Measurements from ENCODE around the gene TCEA2. TPM values are rescaled to one million over a fixed set of nuclear protein-coding genes. Genes with fewer than 3 reads are reported as not detected.

The TCEA2 gene
- total RNA-seq, 6 experiments from 2014 or later, result 14.8 to 45.6 (median 28.6) TPM

DNA sequence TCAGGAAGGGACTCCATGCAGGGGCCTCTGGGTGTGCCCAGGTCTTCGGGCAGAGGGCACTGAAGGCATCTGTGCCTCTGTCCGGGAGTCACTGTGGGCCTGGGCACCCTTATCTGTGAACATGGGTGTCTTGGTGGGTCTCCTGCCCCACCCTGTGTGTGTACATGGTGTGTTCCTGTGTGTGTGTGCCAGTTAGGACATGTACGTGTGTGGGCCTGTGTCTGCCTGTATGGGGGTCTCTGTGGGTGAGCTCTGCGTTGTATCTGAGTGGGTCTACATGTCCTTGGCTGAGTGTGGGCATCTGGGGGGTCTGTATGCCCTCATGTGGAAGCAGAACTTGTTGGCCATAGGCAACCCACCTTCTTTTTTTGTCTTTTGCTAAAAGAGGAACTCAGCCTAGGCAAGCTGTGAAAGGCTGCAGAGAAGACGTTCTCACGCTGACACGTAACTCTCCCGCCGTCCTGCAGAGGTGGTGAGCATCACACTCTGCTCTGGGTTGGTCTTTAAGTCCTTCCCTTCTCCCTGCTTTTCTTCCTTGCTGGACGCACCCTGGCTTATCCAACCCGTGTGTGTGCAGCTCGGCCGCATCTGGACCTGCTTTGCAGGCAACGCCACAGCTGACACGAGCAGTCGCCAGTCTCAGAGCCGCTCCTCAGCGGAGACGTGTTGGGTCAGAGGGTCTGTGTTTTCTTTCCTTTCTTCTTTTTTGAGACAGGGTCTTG, 44.9 kb downstream of the TCEA2 start:
- Histone ChIP-seq H3K4me1 (no peaks in the 10 kb centered on the region), H3K4me3 (no peak overlapping the region), H3K27ac (no peak overlapping the region), H3K9me3 (no peaks in the 10 kb centered on the region), H3K27me3 (no peaks in the 10 kb centered on the region), H3K36me3 (no peaks in the 10 kb centered on the region)
- no peak for TF ChIP-seq POLR2A (IDR thresholded peaks at IDR 0.05)
- TF ChIP-seq, protein P1, sequence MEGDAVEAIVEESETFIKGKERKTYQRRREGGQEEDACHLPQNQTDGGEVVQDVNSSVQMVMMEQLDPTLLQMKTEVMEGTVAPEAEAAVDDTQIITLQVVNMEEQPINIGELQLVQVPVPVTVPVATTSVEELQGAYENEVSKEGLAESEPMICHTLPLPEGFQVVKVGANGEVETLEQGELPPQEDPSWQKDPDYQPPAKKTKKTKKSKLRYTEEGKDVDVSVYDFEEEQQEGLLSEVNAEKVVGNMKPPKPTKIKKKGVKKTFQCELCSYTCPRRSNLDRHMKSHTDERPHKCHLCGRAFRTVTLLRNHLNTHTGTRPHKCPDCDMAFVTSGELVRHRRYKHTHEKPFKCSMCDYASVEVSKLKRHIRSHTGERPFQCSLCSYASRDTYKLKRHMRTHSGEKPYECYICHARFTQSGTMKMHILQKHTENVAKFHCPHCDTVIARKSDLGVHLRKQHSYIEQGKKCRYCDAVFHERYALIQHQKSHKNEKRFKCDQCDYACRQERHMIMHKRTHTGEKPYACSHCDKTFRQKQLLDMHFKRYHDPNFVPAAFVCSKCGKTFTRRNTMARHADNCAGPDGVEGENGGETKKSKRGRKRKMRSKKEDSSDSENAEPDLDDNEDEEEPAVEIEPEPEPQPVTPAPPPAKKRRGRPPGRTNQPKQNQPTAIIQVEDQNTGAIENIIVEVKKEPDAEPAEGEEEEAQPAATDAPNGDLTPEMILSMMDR (IDR thresholded peaks at IDR 0.05), result no peak
- ATAC-seq (no peak), DNase-seq (peak in 1 of 3 donors; percentile 23)
- intact Hi-C loops (cut with DNase I), result no loop called here
- 50% methylated on average over 16 of the region's 19 CpGs for WGBS (ENCODE audit: insufficient coverage, low coverage, low lambda C conversion rate, missing lambda C conversion rate)

DNA sequence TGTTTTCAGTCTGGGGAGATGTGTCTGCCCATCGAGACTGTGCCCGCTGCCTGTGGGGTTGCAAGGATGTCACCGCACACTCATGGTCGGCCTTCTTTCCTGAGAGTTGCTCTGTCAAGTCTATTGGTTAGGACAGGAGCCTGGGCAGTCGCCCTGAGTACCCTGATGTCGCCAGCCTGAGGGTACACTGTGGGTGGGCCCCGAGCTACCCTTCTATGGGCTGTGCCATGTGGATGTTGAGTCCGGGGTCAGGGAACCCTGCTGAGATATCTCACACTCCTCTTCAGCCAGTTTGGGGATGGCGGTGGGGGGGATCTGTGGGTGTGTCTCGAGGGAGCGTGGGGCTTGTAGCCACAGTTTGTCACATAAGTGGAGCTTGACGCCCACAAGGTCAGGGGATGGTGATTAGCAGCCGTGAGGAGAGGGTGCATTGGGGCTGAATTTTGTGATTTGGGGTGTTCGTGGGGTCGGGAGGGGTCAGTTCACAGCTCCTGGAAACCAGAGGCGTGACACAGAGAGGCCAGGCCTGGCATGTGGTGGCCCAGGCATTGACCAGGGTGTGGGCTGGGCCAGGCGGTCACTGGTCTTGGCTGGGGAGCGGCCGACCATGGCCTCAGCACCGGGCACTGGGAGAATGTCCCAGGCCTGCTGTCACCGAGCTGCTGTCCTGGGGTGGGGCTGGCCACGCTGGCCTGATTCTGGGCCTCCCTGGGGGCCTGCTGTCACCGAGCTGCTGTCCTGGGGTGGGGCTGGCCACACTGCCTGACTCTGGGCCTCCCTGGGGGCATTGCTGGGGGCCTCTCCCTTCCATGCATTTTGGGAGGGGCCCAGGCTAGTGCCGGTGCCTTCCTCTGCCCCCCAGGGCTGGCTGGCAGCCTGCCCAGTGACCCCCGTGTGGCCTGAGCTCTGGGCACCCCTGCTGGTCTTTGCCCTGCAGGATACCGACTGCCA, 46.0 kb downstream of the TCEA2 start:
- no peak for ATAC-seq
- H3K9me3 ChIP-seq, result no peaks in the 10 kb centered on the region

DNA sequence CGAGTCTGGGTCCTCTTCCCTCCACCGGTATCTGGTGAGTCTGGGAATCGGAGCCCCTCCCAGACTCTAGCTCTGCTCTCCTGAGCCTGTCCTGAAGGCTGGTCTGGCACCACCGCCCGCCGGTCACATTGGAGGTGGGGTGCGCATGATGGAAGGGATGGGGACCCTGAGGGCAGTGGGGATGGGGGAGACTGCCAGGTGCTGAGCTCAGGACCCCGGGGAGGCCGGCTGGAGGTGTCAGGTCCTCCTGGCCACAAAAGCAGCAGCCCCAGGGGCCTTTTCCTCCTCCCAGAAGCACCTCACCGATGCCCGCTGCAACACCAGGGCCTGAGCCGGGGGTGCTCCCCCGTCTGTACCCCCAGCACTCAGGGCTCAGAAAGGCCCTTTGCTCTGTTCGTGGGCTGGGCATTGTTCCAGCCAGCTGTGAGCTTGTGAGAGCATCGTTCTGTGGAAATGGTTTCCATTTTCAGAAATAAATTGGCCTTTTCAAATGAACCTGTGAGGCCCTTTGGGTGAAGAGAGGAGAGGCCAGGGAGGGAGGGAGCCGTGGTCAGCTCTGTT, 46.9 kb downstream of the TCEA2 start:
- Histone ChIP-seq H3K4me1 (no peaks in the 10 kb centered on the region), H3K36me3 (no peaks in the 10 kb centered on the region), H3K27me3 (no peaks in the 10 kb centered on the region), H3K9me3 (no peaks in the 10 kb centered on the region), H3K27ac (no peak overlapping the region), H3K4me3 (no peak overlapping the region)
- intact Hi-C loops (cut with DNase I), result no loop called here
- no peak for TF ChIP-seq POLR2A (IDR thresholded peaks at IDR 0.05)
- TF ChIP-seq, protein P1 (IDR thresholded peaks at IDR 0.05), result no peak
- 80% methylated on average over 1 of the region's 16 CpGs for WGBS (ENCODE audit: insufficient coverage, low coverage, low lambda C conversion rate, missing lambda C conversion rate)
- peak in 1 of 3 donors; percentile 31 for DNase-seq
- ATAC-seq, result no peak

More for the DNA sequence above, 46.0 kb downstream of the TCEA2 start:
- no peaks in the 10 kb centered on the region for H3K36me3 ChIP-seq
- peak in 2 of 3 donors; percentile 41 to 47 for DNase-seq
- H3K4me1 ChIP-seq, result no peaks in the 10 kb centered on the region
- no peaks in the 10 kb centered on the region for H3K27me3 ChIP-seq
- TF ChIP-seq, protein P1 (IDR thresholded peaks at IDR 0.05), result no peak
- TF ChIP-seq POLR2A (IDR thresholded peaks at IDR 0.05), result no peak
- H3K4me3 ChIP-seq, result no peak overlapping the region
- WGBS (ENCODE audit: insufficient coverage, low coverage, low lambda C conversion rate, missing lambda C conversion rate), result 40% methylated on average over 1 of the region's 26 CpGs
- intact Hi-C loops (cut with DNase I), result no loop called here
- no peak overlapping the region for H3K27ac ChIP-seq

DNA sequence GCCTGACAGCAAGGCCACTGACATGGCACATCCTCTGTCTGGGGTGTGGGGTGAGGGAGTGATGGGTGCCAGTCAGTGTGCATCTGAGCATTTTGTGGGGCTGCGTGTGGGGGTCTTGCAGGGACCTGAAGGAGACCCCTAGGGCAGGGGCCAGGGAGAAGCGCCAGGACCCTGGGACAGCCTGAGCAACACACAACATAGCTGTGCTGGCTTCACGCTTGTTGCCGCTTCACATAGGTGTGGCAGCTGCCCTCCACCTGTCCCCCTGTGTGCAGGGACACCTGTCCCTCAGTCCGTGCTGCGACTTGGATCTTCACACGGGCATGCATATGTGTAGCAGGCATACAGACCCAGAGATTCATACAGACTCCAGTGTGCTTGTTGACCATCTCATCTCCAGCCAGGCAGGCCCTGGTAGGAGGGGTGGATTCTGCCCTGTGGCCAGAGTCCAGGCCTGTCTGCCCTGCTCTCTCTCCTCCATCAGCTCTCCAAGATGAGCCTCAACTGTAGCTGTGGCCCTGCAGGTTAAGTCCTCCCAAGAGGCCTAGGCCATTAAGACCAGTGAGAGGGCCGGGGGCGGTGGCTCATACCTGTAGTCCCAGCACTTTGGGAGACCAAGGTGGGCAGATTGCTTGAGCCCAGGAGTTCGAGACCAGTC, 47.5 kb downstream of the TCEA2 start:
- Histone ChIP-seq H3K27ac (no peak overlapping the region), H3K4me3 (no peak overlapping the region), H3K4me1 (no peaks in the 10 kb centered on the region), H3K9me3 (no peaks in the 10 kb centered on the region), H3K27me3 (no peaks in the 10 kb centered on the region), H3K36me3 (no peaks in the 10 kb centered on the region)
- intact Hi-C loops (cut with DNase I), result no loop called here
- 100% methylated on average over 1 of the region's 10 CpGs for WGBS (ENCODE audit: insufficient coverage, low coverage, low lambda C conversion rate, missing lambda C conversion rate)
- TF ChIP-seq, protein P1 (IDR thresholded peaks at IDR 0.05), result no peak
- TF ChIP-seq POLR2A (IDR thresholded peaks at IDR 0.05), result no peak
- ATAC-seq (peak in 1 of 4 donors; percentile 57), DNase-seq (peak in 2 of 3 donors; percentile 40 to 45)
